CMK (cell line): Measurements from ENCODE around the gene CFAP90.

ENCODE experiments used
- DNase-seq: peaks from one replicate; pipeline ENCODE4 v3.0.0-alpha.2; 2010; ENCODE audit warnings: low read depth

Gene CFAP90, protein sequence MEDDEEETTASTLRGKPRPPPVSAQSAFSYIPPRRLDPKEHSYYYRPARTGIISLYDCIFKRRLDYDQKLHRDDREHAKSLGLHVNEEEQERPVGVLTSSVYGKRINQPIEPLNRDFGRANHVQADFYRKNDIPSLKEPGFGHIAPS

DNA sequence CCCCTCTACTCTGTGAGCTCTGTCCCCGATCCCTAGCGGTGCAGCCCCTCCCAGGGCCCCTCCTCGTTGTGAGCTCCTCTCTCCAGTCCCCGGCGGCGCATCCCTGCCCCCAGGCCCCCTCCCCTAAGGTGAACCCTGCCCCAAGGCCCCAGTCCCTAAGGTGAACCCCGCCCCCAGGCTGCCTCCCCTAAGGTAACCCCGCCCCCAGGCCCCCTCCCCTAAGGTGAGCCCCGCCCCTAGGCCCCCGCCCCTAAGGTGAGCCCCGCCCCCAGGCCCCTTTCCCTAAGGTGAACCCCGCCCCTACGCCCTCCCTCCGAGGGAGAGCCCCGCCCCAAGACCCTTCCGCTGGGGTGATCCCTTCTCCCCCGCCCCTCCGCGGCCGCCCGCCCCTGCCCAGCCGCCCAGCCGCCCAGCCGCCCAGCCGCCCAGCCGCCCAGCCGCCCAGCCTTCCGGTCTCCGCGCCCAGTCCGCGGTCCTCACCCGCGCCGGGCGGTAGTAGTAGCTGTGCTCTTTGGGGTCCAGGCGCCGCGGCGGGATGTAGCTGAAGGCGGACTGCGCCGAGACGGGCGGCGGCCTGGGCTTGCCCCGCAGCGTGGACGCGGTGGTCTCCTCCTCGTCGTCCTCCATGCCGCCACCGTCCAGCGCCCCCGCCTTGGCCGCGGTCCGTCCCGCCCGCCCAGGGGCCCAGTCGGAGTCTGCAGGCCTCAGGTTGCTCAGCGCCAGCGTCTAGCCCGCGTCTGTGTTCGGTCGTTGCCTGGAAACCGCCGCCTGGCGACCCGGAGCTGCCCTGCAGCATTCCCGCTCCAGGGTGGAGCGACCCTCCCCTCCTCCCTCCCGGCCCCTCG, at the start of gene CFAP90:
Gene CFAP90 (minus strand): TSS at position 739 of the 845 bp plus-strand sequence. CDS start 112 bp downstream, at position 627.
- DNase-seq, result no peak

DNA sequence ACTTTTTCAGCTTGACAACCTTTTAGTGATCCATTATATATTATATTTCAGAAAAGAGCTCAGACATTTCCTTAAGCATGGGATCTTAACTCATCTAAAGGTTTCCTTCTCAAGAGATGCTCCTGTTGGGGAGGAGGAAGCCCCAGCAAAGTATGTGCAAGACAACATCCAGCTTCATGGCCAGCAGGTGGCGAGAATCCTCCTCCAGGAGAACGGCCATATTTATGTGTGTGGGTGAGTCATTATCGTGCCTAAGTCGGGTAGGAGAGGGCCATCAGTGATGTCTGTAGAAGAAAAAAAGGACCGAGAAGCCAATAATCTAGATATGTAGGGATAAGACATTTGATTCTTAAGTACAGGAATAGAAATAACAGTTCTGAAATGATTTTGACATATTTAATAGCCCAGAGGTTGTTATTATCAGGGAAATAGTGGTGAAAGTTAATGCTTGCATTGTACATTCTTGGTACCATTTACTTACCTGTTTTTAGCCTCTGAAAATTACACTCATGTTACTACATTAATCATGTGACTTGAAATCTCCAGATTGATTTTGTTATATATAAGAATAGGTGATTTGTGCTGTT, 46.2 kb upstream of the CFAP90 start:
- DNase-seq, result peak; percentile 18

DNA sequence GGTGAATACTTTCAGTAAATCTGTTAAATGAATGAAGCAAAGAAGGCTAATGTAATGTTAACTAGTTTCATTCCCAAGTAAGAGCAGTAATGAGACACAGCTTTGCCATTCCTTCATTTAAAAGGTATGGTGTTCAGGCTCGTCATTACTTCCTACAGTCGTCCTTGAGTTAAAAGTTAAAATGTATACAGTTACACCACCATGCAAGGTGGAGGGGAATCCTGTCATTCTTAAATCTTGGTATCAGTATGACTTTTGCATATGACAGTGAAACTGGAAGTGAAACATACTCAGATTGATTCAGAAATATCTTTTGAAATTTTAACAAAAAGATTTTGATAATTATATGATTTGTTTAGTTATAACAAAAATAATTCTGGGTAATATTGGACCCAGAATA, 43.9 kb upstream of the CFAP90 start:
- no peak for DNase-seq

DNA sequence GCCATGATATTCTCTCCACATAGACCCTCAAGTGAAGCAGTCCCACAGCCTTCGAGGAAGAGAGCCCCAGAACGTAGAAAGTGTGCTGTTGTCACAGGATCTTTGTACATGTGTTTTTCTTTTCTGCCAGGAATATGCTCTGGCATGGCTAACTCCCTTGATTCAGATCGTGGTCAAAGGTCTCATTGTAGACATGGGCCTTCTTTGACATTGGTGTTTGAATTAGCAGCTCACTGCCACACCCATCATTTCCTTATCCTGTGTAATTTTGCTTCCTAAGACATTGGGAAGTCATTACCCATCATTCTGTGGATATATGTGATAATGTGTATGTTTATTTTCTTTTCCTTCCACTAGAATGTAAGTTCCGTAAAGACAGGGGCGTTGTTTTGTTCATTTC, 43.5 kb upstream of the CFAP90 start:
- DNase-seq, result no peak

DNA sequence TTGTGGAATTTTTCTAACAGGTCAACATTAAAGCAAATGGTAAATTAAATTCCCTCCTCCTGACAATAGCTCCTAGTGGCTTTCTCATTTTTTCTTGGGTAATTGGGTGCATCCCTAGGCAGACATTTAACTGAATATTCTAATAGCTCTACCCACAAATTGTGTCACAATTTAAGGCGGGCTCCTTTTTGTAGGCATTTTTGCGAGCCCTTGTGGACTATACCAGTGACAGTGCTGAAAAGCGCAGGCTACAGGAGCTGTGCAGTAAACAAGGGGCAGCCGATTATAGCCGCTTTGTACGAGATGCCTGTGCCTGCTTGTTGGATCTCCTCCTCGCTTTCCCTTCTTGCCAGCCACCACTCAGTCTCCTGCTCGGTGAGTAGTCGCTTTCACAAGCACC, 38.0 kb upstream of the CFAP90 start:
- no peak for DNase-seq

DNA sequence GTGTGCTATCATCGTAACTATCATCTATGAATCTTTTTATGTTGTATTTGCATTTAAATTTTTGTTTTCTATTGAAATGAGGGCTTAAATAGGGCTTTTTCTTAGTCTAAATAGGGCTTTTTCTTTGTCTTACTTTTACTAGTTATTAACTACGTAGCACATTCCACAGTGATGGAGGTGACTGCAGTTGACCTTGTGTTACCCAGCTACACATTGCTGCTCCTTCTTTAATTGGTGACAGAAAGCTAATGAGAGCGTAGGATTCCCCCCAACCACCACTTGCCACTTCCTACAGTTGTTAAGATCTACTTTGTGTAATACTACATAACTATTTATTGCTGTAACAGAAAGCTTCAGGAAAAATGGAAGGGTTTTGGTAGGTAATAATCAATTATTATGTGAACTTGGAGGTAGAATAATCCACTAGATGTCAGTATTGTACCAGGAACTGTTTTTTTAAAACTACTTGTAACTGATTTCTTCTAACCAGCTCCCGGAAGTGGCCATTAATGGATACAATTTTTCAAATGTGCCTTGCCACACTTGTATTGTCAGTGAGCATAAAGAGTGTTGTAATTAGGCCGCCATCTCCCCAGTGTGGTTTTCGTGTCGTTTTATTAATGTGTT, 36.0 kb upstream of the CFAP90 start:
- DNase-seq, result no peak

DNA sequence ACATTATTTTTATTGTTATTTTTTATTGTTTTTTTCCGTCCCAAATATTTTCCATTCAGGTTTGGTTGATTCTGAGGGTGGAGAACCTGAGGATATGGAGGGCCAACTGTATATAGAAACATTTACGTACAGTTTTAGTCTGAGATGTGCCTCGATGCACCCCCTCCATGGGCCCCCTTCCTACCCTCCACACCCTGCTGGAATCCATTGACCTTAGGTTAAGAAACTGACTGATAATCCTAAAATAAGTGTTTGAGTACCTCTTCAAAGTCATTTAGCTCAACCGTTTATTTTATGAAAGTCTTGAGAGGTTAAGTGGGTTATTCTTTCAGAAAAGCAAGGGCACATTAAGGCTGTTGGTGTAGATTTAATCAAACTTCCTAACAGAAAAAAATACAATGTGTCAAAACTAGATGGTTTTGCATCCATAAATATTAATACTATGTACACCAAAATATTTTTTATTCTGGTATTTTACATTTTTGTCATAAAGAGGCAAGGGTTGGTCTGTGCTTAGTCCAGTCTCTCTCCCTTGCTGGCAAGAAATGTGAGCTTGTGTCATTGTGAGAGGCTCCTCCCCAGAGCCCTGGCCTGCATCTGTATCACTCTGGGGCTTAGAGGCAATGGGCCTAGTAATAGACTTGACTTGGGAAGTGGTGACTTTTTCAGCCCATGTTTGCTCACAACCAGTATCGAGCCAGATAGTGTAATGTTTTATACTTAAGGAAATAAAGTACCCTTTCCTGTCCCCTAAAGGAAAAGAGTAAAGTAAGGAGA, 33.7 kb upstream of the CFAP90 start:
- DNase-seq, result no peak

DNA sequence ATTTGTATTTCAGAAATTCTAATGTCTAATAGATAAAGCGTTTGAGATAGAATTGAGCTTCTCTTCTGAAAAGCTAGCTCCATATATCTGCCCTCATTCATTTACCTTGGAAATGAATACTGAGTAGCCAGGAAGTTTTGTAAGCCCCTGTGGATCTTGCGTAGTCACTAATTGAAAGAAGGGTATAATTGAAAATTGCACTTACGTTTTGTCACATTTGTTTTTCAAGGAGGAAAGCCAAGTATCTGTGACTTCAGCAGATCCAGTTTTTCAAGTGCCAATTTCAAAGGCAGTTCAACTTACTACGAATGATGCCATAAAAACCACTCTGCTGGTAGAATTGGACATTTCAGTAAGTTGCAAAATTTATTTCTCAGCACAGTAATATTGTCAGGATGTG, 32.0 kb upstream of the CFAP90 start:
- DNase-seq, result no peak

DNA sequence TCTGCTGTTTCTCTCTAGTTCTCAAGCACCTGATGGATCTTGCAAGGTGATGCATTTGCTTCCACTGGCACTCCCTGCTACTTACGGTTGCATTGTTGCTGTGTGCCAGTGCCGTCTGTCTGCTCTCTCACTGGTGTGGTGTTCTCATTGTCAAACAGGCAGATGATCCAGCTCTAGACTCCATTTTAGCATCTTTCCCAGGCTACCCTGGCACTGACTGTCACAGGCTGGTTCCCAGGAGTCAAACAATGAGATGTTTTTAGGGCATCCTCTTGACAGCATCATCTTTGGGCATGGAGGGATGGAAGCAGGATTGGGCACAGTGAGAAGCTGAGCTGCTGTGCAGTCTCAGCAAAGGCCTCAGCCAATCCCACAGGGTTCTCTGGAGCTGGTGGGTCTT, 30.9 kb upstream of the CFAP90 start:
- no peak for DNase-seq

DNA sequence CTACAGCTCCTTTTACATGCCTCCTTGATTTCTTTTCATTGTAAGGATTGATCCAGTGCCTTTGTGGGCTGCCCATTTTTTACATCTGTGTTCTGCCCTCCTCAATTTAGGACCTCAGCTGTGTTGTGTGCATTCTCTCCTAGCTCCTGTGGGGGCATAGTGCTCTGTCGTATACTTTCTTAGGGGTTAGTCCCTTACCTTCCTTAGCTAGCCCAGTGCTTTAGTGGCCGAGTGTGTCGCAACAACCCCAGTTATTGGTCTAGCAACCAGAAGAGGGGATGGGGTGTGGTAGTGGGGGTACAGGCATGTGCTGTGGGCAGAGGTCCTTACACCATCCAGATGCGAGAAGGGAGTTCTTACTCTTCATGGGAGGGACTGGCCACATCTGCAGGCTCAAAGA, 30.2 kb upstream of the CFAP90 start:
- no peak for DNase-seq

DNA sequence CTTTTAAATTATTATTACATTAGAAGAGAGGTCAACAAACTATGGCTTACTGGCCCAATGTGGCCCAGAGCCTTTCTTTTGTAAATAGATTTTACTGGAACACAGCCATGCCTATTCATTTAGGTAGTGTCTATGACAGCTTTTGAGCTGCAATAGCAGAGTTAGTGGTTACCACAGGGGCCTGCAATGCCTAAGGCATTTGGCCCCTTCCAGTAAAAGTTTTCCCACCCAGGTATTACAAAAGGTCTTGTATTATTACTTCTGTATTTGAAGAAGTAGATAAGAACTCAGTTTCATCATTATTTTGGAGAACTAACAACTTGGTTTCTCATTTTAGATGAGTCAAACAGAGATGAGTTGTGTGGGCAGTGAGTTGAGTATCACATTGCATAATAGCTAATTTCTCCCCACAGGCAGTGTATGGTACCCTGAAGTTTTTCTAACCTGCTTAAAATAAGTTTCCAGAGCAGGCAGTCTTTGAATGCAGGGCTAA, 27.5 kb upstream of the CFAP90 start:
- DNase-seq, result no peak

DNA sequence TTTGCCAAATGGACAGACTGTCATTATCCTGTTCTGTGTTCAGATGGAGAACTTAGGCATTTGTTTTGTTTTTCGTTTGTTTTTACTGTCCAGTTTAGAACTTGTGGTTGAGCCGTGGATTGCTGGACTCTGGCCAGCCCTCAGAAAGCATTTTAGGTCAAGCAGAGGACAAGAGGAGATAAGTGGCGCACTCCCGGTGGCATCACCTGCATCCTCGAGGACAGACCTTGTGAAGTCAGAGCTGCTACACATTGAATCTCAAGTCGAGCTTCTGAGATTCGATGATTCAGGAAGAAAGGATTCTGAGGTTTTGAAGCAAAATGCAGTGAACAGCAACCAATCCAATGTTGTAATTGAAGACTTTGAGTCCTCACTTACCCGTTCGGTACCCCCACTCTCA, 26.9 kb upstream of the CFAP90 start:
- no peak for DNase-seq

DNA sequence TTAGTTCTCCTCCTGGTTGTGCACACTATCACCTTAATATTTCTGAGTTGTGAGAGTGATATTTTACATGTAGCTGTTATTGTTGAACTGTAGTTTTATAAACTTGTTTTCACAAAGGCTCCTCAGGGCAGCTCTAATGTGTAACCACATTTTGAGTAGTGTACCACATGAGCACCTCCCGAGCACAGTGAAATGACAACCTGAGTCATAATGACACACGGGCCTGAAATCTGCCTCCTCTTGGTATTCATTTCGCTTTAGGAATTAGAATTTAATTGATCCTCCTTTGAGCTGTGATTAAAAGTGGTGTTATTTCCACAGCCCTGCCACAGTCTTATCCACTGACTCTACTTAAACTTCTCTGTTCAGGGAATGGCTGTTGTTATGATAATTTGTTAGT, 25.9 kb upstream of the CFAP90 start:
- no peak for DNase-seq

DNA sequence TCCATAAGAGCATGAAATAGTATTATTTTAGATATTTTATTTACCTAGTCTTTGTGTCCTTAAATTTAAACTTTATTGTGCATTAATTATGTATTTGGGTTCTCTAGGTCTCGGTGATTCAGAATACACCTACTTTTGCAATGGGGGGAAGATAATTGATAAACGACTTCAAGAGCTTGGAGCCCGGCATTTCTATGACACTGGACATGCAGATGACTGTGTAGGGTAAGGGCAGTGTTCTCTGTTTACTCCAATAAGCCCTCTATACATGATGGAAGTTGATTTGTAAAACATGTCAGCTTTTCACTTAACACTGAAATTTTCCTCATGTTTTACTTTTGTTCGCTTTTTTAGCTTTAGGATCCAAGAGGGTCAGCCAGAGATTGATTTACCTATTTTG, 24.2 kb upstream of the CFAP90 start:
- DNase-seq, result no peak

DNA sequence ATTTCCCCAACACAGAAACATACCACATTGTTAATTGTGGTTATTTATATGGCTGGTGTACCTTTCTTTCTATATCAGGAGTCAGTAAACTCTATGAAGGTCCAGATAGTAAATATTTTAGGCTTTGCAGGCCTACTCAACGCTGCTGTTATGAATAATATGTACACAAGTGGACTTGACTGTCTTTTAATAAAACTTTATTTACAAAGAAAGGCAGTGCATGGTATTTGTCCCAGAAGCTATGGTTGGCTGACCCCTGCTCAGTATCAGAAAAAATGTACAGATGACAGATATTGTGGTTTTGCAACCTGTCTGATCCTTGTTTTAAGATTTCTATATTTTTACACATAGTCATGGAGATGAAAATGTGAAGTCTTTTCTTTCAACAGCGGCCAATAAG, 23.7 kb upstream of the CFAP90 start:
- no peak for DNase-seq

DNA sequence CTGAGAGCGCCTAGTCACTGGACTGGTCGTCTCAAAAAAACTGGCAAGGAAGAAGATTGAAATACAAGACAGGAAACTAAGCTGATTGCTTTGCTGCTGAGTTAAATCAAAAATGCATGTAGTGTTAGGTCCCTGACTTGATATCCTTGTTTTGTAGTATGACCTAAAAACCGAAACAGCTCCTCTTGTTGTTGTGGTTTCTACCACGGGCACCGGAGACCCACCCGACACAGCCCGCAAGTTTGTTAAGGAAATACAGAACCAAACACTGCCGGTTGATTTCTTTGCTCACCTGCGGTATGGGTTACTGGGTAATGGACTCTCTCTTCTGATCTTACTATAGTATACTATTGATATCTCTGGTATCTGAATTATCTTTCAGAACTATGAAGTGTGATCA, 22.3 kb upstream of the CFAP90 start:
- DNase-seq, result no peak

DNA sequence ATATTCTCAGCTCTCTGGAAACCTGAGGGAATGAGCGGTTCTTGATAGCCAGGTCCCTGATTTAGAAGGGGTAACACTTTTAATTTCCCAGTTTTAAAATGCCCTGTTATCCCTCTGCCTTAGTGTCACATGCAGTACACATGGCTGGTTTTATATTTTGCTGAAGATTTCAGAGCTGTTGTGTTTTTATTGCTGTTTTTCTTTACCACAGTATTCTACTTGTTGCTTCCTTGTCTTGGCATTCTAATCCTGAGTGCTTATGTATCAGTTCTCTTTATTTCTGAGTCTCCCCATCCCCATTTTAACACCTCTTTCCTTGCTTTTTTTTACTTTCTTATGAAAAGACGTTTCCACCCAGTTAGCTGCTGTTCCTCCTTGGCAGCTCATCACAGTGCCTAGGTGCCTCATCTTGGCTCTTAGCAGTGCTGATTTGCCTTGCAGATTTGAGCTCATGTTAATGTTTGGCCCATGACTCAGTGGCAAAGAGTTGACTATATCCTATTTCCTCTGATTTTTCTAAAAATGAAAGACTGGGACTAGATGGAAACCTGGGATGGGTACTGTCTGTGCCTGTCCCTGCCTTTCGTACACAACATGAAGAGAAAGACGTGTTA, 21.7 kb upstream of the CFAP90 start:
- no peak for DNase-seq

DNA sequence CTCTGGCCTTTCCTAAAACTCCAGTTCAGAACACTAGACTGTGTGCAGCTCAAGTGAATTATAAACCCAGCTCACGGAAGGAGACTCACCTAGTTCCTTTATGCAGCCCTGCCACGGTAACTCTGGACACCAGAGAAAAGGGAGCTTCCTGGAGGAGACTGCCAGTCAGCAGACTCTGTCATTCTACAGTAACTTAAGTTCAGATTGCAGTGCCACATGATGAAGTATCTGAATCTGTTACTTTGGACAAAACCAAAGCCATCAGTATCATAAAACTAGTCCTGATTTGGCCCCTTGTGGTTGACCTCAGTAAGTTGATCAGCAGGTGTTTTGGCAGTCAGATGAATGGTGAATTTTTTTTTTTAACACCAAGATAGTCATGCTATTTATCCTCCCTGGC, 20.7 kb upstream of the CFAP90 start:
- no peak for DNase-seq

DNA sequence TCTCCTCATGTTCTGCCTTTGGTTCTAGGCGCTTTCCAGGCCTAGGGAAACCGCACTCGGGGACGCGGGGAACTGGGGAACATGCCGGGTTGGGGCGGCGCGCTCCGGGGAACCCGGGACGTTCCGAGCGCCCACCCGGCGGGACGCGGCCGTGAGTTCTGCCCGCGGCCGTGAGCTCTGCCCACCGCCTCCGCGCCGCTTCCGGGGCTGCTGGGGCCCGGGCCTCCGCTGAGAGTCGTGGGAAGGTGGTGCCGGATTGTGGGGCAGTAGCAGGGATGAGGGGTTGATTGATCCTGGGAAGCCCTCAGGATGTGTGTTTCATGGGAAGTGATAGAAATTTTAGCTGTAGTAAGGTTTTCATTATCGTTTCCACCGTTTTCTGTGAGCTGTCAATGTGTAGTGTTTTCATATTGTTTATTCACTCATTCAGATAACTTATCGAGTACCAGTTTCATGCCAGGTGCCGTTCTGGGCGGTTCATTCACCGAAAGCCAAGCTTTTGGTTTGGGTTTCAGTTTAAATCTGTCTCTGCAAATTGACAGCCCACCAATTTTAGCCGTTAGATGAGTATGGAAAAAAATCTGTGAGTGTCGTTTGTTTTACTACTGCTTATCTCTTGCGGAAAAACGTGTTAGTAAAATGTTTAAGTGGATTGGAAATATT, 18.7 kb upstream of the CFAP90 start:
- DNase-seq, result no peak

DNA sequence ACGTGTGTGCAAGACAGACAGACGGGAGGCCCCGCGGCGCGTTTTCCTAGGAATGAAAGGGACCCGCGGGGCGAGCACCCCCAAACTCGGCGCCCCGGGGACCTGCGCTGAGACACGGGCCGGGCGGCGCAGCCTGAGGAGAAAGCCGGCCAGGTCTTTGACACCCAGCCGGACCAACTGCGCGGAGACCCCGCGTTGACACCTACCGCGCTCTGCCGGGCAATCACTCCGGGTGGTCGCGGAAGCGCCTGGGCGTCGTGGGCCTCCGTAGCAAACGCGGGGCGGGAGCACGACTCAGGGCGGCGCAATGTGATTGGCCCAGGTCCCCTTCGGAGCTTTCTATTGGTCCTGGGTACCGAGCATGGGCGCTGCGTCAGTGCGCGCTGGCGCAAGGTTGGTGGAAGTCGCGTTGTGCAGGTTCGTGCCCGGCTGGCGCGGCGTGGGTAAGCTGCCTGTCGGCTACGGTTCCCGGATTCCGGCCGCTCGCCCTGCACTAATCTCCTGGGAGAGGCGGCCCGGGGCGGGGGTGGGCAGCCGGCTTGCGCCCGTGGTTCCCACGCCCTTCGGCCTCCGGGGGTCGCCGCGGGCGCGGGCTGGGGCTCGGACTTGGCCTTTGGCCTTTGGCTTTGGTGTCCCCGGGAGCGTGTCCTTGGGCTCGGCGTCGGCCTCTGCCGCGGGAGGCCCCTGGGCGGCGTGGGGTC, 18.0 kb upstream of the CFAP90 start, which contains the start of the genes FASTKD3 and MTRR:
Gene FASTKD3 (minus strand): TSS at position 259 of the 701 bp plus-strand sequence. CDS start 948 bp downstream, outside the sequence.
Gene MTRR (plus strand): TSS at position 376 of the 701 bp plus-strand sequence. CDS start 1,647 bp downstream, outside the sequence.
- peak; percentile 88 for DNase-seq
